Testis (tissue), 2 donors: ENCODE results near the gene ANKRD13C.

ENCODE experiments used
- CTCF ChIP-seq, 3 experiments: fragments of 450-650 bp in 2 of 3; fragments of 200-600 bp in 1 of 3; sonication (generic) in 1 of 3; IDR thresholded peaks; one replicate each; pipeline ENCODE4 v1.5.1; 2016 to 2019; ENCODE audit warnings: antibody characterized with exemption in 3 of 3, mild to moderate bottlenecking in 2 of 3, moderate library complexity in 1 of 3
- POLR2A ChIP-seq: fragments of 450-650 bp; IDR thresholded peaks from one replicate; pipeline ENCODE4 v1.6.1; 2017; ENCODE audit warnings: antibody characterized with exemption, mild to moderate bottlenecking, moderate library complexity

DNA sequence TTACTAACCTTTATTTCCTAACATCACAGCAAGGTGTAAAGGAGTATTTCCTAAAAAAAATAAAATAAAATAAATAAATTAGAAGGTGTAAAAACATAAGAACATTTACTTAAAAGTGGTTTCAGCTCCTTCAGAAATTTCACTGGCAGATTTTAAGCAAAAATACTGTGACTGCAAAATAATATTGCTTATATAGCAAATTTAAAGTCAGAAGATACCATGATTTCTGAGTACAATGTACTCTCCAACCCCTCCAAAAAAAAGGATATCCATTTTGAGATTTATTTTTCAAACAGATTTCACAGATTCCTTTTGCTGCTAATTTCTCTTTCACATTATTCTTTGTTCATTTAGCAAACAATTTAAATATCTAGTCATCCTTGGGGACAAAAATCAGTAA lies 18.5 kb downstream of the ANKRD13C start:
- TF ChIP-seq CTCF (IDR thresholded peaks at IDR 0.05) = no peak
- TF ChIP-seq POLR2A = no peak
